DMS 273 (cell line): ENCODE data around the gene GPR89A.
"Not testable (repeated sequence)": the region's sequence is repeated elsewhere in the genome, so short reads cannot be mapped to it uniquely, and the experiment has no call there.

Experiments used
- DNase-seq: peaks from one replicate; lab custom pipeline; 2025; ENCODE audit not compliant: unreplicated experiment; lab: John Stamatoyannopoulos, UW

GPR89A gene

DNA sequence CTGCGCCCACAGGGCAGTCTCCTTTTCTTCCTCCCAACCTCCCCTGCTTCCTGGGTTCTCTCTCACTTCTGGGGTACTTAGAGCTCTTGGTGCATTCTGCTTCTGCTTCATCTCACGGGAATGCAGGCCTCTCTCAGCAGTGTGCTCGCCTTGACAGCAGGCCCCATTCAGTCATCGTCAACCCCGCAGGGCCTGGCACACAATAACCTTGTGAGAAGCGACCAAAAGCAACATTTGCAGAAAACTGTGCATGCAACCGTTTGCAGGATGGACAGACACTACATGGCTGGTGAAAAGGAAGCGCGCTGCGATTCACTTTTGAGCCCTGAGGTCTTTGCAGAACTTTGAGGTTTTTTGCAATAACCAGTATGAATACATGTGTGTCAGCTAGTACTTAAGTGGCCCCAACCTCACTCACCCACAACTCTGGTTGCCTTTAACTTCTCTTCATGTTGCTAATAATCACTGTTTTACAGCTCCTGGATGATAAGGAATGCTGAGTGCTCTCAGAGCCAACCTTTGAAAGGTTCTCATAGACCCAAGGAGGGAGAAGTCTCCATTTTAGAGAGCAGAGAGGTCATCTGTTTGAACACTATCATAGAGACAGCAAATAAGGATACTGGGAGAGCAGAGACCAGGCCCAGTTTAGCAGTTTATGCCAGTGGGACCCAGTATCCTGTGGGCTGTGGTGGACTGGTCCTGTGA is 109.0 kb downstream of the GPR89A start:
- no peak for DNase-seq

DNA sequence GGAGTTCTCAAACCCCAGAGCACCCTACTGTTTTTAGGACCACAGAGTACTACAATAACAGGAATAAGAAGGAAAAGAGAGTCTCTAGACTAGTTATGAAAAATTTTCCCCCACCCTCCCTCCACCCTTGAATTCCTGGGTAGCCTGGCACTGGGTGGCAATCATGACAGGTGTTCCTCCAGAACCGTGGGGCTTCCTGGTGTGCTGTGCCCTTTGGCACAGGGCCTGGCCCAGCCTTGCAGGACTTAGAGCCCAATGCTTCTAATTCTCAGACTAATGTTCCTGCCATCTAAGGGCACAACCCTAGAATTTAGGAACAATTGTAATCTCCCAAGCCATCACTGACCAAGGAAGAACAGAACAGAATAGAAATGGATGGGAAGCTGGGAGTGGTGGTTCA is 110.0 kb downstream of the GPR89A start:
- no peak for DNase-seq

DNA sequence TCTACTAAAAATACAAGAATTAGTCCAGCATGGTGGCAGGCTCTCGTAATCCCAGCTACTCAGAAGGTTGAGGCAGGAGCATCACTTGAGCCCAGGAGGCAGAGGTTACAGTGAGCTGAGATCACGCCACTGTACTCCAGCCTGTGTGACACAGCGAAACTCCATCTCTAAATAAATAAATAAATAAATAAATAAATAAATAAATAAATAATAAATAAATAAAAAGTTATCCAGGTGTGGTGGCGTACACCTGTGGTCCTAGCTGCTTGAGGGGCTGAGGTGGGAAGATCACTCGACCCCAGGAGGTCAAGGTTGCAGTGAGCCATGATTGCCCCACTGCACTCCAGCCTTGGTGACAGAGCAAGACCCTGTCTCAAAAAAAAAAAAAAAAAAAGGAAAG is 110.7 kb downstream of the GPR89A start:
- DNase-seq = not testable (repeated sequence)

DNA sequence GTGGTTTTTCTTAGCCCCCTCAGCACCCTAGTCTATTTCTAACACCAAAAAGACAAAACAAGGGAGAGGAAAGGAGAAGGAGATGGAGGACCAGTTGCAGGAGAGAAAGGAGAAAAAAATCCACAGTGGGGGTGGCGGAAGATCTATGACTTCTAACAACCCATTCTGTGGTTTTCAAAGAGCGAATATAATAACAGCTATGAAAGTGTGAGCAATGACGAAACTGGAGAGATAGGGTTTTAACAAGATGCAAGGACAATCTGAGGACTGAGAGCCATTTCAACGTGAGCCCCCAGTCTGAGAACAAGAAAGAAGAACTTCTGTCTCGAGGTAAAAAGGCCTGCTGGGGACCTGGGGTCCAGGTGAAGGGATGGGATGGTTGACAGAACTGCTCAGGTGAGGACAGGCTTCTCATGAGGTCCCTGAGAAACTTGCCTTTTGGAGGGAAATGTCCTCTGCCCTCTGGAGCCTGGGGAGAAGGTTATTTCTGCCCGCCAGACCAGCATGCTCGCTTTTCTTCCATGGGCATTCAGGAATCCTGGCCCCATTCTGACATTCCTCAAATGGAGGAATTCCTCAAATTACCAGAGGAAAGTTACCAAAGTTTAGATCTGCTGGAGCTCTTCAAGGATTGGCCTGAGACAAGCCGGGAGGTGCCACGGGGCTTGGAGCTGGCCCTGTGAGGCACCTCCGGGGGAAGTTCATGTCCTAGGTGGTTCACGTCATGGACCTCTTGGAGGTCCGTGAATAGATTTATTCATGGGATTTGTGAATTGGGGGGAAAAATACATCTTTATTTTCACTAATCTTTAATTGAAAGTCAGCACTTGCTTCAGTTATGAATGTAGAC is 111.7 kb downstream of the GPR89A start, which contains the start of gene CD160:
TSS of gene CD160 (plus strand) at position 270 of the 850 bp plus-strand sequence. CDS start 8,829 bp downstream, outside the sequence.
- no peak for DNase-seq
